ENCODE results near the gene ATP9B.

DNA sequence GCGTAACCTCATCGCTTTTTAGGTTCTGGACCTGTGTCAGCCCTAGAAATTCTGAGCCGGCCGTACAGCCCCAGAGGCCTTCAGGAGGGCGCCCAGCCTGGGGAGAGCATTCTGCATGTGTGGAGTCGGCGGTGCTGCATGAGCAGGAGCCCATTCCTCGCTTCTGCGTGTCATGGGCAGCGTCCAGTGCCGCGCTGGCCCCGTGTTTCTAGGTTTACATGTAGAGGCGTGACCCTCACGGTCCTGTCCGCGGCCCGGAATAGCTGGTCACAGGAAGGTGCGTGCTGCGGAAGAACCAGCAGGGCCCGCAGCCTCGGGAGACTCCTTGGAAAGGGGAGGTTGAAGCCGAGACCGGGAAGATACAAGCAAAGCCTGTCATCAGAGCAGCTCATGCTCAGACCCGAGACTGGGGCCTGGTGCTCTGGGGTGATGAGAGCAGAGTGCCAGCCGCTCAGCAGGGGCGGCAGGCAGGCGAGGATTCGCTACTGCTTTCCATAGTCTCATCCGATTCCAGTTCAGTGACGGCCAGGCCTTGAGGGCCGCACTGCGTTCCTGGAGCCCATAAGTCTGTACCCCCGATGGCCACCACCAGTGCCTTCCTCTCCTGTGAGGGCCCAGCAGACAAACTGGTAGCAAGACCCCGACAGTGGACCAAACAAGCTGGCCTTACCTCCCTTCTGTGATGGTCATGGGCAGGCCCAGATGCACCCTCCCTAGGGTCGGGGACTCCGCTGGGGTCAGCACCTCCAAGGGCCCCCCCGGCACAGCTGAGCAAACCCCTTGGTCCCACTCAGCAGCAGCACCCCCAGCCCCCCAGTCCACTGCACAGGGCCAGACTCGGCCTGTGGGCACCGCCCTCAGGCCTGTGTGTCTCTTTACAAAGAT, 311.0 kb downstream of the ATP9B start:
- TF ChIP-seq, protein P1, sequence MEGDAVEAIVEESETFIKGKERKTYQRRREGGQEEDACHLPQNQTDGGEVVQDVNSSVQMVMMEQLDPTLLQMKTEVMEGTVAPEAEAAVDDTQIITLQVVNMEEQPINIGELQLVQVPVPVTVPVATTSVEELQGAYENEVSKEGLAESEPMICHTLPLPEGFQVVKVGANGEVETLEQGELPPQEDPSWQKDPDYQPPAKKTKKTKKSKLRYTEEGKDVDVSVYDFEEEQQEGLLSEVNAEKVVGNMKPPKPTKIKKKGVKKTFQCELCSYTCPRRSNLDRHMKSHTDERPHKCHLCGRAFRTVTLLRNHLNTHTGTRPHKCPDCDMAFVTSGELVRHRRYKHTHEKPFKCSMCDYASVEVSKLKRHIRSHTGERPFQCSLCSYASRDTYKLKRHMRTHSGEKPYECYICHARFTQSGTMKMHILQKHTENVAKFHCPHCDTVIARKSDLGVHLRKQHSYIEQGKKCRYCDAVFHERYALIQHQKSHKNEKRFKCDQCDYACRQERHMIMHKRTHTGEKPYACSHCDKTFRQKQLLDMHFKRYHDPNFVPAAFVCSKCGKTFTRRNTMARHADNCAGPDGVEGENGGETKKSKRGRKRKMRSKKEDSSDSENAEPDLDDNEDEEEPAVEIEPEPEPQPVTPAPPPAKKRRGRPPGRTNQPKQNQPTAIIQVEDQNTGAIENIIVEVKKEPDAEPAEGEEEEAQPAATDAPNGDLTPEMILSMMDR (IDR thresholded peaks at IDR 0.05), result no peak
- TF ChIP-seq EP300 (IDR thresholded peaks at IDR 0.05), result no peak
- no peak for TF ChIP-seq POLR2A (IDR thresholded peaks at IDR 0.05; ENCODE audit: low read depth)
